ENCODE data around the gene TMEM100.

DNA sequence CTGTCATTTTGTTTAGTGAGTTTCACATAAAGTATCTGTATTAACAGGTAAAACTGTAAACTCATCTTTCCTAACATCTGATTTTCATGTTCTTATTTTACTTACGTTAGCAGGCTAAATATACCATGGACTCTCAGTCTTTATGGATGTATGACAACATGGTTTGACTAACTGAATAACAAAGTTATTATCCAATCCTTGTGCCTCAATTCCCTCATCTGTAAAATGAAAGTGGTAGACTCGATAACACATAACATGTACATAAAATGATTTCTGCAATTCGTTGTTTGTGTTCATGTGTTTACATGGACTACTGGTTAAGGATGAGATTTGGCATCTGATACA lies 18.7 kb upstream of the TMEM100 start:
- TF ChIP-seq, protein P1, sequence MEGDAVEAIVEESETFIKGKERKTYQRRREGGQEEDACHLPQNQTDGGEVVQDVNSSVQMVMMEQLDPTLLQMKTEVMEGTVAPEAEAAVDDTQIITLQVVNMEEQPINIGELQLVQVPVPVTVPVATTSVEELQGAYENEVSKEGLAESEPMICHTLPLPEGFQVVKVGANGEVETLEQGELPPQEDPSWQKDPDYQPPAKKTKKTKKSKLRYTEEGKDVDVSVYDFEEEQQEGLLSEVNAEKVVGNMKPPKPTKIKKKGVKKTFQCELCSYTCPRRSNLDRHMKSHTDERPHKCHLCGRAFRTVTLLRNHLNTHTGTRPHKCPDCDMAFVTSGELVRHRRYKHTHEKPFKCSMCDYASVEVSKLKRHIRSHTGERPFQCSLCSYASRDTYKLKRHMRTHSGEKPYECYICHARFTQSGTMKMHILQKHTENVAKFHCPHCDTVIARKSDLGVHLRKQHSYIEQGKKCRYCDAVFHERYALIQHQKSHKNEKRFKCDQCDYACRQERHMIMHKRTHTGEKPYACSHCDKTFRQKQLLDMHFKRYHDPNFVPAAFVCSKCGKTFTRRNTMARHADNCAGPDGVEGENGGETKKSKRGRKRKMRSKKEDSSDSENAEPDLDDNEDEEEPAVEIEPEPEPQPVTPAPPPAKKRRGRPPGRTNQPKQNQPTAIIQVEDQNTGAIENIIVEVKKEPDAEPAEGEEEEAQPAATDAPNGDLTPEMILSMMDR (IDR thresholded peaks at IDR 0.05; ENCODE audit: low read length), result no peak
- no peak for TF ChIP-seq EZH2 (optimal IDR thresholded peaks at IDR 0.05; ENCODE audit: low read depth, low read length)

All from MM.1S (cell line).